WI38 (cell line): Measurements from ENCODE around the gene MAPKAP1.

Experiments
- H3K4me3 ChIP-seq: 2 replicates; pipeline ENCODE4 v1.5.1; 2011; ENCODE audit warnings: low read depth, mild to moderate bottlenecking, control low read depth, low read length
- TF ChIP-seq, protein P1 (sequence below): IDR thresholded peaks from 2 replicates; pipeline ENCODE4 v1.5.1; 2012; ENCODE audit warnings: low read depth, mild to moderate bottlenecking, control low read depth, low read length

MAPKAP1 gene

GRCh38 chr9:125434986-125435775, 271.8 kb downstream of the MAPKAP1 start:
- TF ChIP-seq, protein P1, sequence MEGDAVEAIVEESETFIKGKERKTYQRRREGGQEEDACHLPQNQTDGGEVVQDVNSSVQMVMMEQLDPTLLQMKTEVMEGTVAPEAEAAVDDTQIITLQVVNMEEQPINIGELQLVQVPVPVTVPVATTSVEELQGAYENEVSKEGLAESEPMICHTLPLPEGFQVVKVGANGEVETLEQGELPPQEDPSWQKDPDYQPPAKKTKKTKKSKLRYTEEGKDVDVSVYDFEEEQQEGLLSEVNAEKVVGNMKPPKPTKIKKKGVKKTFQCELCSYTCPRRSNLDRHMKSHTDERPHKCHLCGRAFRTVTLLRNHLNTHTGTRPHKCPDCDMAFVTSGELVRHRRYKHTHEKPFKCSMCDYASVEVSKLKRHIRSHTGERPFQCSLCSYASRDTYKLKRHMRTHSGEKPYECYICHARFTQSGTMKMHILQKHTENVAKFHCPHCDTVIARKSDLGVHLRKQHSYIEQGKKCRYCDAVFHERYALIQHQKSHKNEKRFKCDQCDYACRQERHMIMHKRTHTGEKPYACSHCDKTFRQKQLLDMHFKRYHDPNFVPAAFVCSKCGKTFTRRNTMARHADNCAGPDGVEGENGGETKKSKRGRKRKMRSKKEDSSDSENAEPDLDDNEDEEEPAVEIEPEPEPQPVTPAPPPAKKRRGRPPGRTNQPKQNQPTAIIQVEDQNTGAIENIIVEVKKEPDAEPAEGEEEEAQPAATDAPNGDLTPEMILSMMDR = no peak
- no peak overlapping the region for H3K4me3 ChIP-seq

DNA sequence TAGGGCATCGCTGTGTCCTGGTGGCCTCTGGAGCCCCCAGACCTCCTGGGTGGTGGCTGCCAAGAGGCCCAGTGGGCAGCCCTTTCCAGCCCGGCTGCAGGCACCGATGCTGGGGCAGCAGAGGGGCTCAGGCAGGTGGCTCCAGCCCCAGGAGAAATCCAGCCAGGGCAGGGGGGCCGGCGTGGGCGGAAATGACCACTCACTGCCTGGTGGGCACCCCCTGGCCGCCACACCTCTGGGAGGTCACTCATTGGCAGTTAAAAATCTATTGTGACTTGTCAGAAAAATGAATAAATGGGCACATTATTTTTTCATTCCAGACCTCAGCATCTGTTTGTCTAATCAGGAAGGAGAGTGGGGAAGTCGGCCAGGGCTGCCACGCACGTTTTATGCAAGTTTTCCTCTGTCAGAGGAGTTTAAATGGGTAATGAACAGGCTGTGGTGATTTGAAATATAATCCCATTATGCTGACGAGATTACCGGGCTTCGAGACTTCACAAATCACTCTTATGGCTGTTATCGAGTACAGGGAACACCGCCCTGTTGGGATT, 273.5 kb downstream of the MAPKAP1 start:
- H3K4me3 ChIP-seq = no peak overlapping the region
- TF ChIP-seq, protein P1 = no peak

DNA sequence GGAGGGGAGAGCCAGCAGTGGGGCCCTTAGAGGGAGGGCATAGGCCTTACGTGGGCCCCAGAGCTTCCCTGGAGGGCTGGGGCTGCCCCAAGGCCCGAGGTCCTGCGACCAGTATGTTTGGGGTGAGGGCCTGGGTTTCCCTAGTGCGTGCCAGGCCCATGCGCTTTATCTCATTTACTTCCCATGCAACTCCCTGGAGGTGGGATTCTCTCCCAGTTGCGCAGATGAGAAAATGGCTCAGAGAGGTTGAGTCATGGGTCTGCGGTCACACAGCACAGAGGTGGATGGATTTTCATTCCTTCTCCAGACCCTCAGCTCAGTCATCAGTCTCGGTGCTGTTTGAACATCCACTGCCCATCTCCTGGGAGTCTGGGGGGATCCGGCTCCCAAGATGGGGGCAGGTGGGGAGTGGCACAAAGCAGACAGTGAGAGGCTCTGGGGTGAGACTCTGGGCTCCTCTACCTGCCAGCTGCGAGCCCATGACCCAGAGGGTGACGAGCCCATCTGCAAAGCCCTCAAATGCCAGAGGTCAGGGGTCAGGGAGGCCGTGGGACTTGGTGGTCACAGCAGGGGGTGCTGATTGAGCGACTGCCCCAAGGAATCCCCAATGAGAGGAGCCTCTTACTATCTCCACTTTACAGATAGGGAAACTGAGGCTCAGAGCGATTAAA, 274.2 kb downstream of the MAPKAP1 start:
- TF ChIP-seq, protein P1 = no peak
- H3K4me3 ChIP-seq = no peak overlapping the region

DNA sequence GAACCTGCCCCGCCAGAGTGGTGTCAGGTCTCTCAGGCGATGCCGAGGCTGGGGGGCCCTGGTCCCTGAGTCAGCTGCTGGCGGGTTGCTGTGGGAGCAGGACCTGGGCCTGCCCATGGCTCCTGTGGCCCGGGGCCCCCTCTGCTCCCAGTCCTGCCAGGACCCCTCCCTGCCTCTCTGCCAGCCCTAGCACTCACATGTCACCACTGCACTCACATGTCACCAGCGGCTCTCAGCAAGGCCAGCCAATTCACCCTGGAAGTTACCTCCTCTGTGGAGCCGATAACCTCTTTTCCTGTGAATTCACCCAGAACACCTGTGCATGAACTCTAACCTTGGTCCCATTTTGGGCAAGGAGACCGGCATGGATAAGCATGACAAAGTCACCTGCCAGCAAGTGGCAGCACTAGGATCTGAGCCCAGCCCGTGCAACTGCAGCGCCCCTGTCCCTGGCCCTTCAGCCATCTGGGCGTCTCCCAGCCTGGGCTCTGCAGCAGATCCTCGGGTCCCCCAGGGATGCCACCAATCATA, 275.2 kb downstream of the MAPKAP1 start:
- no peak overlapping the region for H3K4me3 ChIP-seq
- TF ChIP-seq, protein P1 = no peak

DNA sequence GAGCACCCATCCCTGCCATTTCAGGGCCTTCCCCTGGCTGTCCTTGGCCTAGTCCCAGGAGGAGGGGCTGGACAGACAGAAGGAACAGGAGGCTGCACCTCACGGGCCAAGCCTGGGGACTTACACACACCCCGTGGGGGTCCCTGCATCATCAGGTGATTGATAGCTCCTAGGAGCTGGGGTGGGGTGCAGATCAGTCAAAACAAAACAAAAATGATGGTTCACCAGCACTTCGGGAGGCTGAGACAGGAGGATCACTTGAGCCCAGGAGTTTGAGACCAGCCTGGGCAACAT, 276.0 kb downstream of the MAPKAP1 start:
- no peak overlapping the region for H3K4me3 ChIP-seq
- TF ChIP-seq, protein P1 = no peak

DNA sequence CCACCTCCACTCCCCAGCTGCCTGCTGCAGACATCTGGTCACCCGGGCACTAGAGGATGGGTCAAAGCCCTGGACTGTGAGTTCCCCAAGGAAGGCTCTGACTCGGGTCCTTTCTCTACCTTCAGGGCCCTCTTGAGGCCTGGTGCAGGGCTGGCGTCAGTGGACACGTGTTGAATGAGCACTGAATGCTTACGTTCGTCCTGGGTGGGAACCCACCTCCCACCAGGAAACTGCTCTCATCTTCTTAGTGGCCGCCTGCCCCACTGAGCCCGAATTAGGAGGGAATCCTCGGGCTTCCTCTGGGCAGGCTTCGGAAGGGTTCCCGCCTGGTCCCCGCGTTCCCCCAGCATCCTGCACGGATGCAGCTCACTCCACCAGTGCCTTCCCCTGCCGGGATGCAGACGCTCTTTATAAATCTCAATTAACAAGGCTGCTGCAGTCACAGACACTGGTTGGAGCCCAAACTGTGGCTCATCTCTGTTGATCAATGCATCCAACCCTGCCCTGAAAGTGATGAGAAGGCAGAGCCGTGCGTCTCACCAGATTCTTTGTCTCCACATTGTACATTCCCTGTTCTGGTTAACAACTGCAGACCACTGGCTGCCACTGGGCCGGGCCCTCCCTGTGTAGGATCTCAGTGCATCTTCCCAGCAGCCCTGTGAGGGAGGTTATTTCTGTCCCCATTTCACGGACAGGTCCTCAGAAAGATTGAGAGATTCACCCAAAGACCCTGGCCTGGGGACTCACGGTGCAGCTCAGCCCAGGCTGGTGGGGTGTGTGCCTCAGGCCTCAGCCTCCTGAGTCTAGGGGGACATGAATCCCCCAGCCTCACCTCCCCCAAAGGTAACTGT, 276.6 kb downstream of the MAPKAP1 start:
- TF ChIP-seq, protein P1 = no peak
- no peak overlapping the region for H3K4me3 ChIP-seq
